Adrenal gland (tissue), 12 donors: ENCODE data around the gene TLE6. TPM values are rescaled to one million over a fixed set of nuclear protein-coding genes. Genes with fewer than 3 reads are reported as not detected.
A peak's percentile ranks its signal among the peaks of the same experiment; 100 is the strongest.

Source experiments
- DNase-seq, 7 donors: peaks; one replicate each; pipeline ENCODE4 v3.0.0-alpha.2; 2019 to 2020
- H3K27ac ChIP-seq, 5 donors: fragments of 200-600 bp; sonication (generic) in 4 of 5; 1 replicate in 3 of 5; 2 replicates in 2 of 5; pipeline versions ENCODE4 v1.5.1 to v1.8.0; 2016 to 2020; ENCODE audit warnings: mild to moderate bottlenecking in 1 of 5
- H3K27me3 ChIP-seq: fragments of 200-600 bp; 2 replicates; pipeline ENCODE4 v1.8.0; 2021
- H3K36me3 ChIP-seq, 2 donors: fragments of 200-600 bp; replicated peaks in 1 of 2; 1 replicate in 1 of 2; 2 replicates in 1 of 2; pipeline versions ENCODE4 v1.5.1 to v1.8.0; 2018 to 2022
- H3K4me1 ChIP-seq, 2 donors: fragments of 200-600 bp; replicated peaks in 1 of 2; 1 replicate in 1 of 2; 2 replicates in 1 of 2; pipeline versions ENCODE4 v1.5.1 to v1.8.0; 2018 to 2021
- H3K4me3 ChIP-seq, 4 donors: fragments of 200-600 bp; sonication (generic) in 3 of 4; one replicate each; pipeline ENCODE4 v1.5.1; 2016 to 2018
- H3K9me3 ChIP-seq, 3 donors: fragments of 200-600 bp; sonication (generic) in 1 of 3; replicated peaks in 1 of 3; 1 replicate in 2 of 3; 2 replicates in 1 of 3; pipeline versions ENCODE4 v1.5.1 to v1.8.0; 2016 to 2021
- CTCF ChIP-seq, 6 experiments: fragments of 450-650 bp in 4 of 6; fragments of 200-600 bp in 2 of 6; sonication (generic) in 1 of 6; IDR thresholded peaks; 1 replicate in 5 of 6; 2 replicates in 1 of 6; pipeline versions ENCODE4 v1.5.1 to v1.8.0; 2016 to 2021; ENCODE audit warnings: antibody characterized with exemption in 6 of 6, mild to moderate bottlenecking in 2 of 6, moderate library complexity in 1 of 6
- POLR2A ChIP-seq, 2 donors: fragments of 450-650 bp; IDR thresholded peaks; one replicate each; pipeline ENCODE4 v1.6.1; 2017; ENCODE audit warnings: antibody characterized with exemption in 2 of 2, mild to moderate bottlenecking in 2 of 2, moderate library complexity in 1 of 2
- WGBS, 4 donors: extraction: QIAGEN DNeasy Blood & Tissue Kit in 2 of 4; methylation state at CpG; one replicate each; pipeline versions ENCODE4 v1.1.5 to v1.1.7; 2013 to 2017; 5-methylcytosine and 5-hydroxymethylcytosine counted together
- intact Hi-C, 2 donors: fragments of 100-400 bp; cut with DNase I; formaldehyde crosslinking; loops; one replicate each; pipeline versions ENCODE4 v1.14.1 to v1.15.0; 2022 to 2023
- polyA plus RNA-seq, 3 donors: library from polyadenylated mRNA; stranded (reverse); fragments of 200-250 nt in 2 of 3; fragments of 350-450 nt in 1 of 3; fragmentation: Illumina TruSeq in 1 of 3; extraction: RNeasy Lipid Tissue Mini Kit (QIAGEN cat#74804) in 1 of 3; gene quantifications; one replicate each; pipeline ENCODE4 v1.2.3, GENCODE V29; 2013 to 2014
- total RNA-seq, 9 donors: library from RNA; depleted of rRNA in 4 of 9; stranded (reverse); fragments of >200 nt in 4 of 9; fragments of 120-200 nt in 1 of 9; fragmentation: NEBNext Ultra II Directional in 1 of 9; extraction: Animal tissue kit (Norgen Biotek cat#: 25700) in 1 of 9; gene quantifications; one replicate each; pipeline versions ENCODE4 v1.1.0 to v1.2.4, GENCODE V29; 2013 to 2023
- donor health status: healthy with polysubstance abuse.
- donor health status: Bipolar disorder and iron deficiency.
- donor health status: DM: yes; HTN: yes; CAD: no.
- donor health status: DM: no; HTN: no; CAD: no.
- donor health status: DM: no; HTN: no; CAD: no.
- donor health status: DM: yes; HTN: yes; CAD: no.

Gene TLE6
- total and polyA plus RNA-seq, 12 donors, result 0.48 to 13.9 (median 2.0) TPM

- no peaks in the 10 kb centered on the region for H3K27me3 ChIP-seq
- H3K27ac ChIP-seq, result peak overlapping the region; percentile 14 to 94 (median 27)
- H3K4me3 ChIP-seq, result peak overlapping the region in 2 of 4 donors; percentile 13 to 16
- peak in 5 of 7 donors; percentile 40 to 78 (median 53) for DNase-seq
- WGBS, 4 donors, result 7 to 11% (median 9%) methylated on average over 14 to 24 of the region's 24 CpGs
- peaks cover 14 to 23% of the 10 kb centered on the region in 2 donors for H3K4me1 ChIP-seq
- H3K36me3 ChIP-seq, result no peaks in the 10 kb centered on the region
- intact Hi-C loops, result no loop called here
- TF ChIP-seq POLR2A (IDR thresholded peaks at IDR 0.05), result peak in 1 of 2 donors; percentile 31
- TF ChIP-seq CTCF (IDR thresholded peaks at IDR 0.05), result no peak
- H3K9me3 ChIP-seq, result no peaks in the 10 kb centered on the region
Observed at GRCh38 chr19:2983351-2984214, 6.2 kb downstream of the TLE6 start.

- Histone ChIP-seq H3K4me1 (peaks cover 14 to 23% of the 10 kb centered on the region in 2 donors), H3K9me3 (no peaks in the 10 kb centered on the region), H3K4me3 (peak overlapping the region in 2 of 4 donors; percentile 13 to 16), H3K27me3 (no peaks in the 10 kb centered on the region), H3K36me3 (no peaks in the 10 kb centered on the region), H3K27ac (peak overlapping the region in 4 of 5 donors; percentile 26 to 94 (median 55))
- peak in 2 of 7 donors; percentile 52 to 59 for DNase-seq
- intact Hi-C loops, result no loop called here
- TF ChIP-seq POLR2A (IDR thresholded peaks at IDR 0.05) (no peak), CTCF (IDR thresholded peaks at IDR 0.05) (no peak)
- WGBS, 4 donors, result 3 to 4% (median 3%) methylated on average over 9 to 14 of the region's 14 CpGs
Observed at GRCh38 chr19:2984215-2984528, 6.8 kb downstream of the TLE6 start.

GRCh38 chr19:2986951-2987524, 9.7 kb downstream of the TLE6 start:
- Histone ChIP-seq H3K4me1 (peaks cover 14 to 23% of the 10 kb centered on the region in 2 donors), H3K27me3 (no peaks in the 10 kb centered on the region), H3K9me3 (no peaks in the 10 kb centered on the region), H3K27ac (peak overlapping the region in 1 of 5 donors; percentile 22), H3K4me3 (no peak overlapping the region), H3K36me3 (no peaks in the 10 kb centered on the region)
- intact Hi-C loops, result loop anchor here in 1 of 2 donors (5.0 kb wide), 1 partner anchor 40 kb away; the partner anchor contains the start of gene TLE2
- TF ChIP-seq POLR2A (IDR thresholded peaks at IDR 0.05), result no peak
- no peak for TF ChIP-seq CTCF (IDR thresholded peaks at IDR 0.05)
- DNase-seq, result no peak
- WGBS, 4 donors, result 25 to 49% (median 40%) methylated on average over 6 to 20 of the region's 20 CpGs

- Histone ChIP-seq H3K4me3 (no peak overlapping the region), H3K4me1 (peaks cover 11 to 18% of the 10 kb centered on the region in 2 donors), H3K9me3 (no peaks in the 10 kb centered on the region), H3K36me3 (no peaks in the 10 kb centered on the region), H3K27ac (no peak overlapping the region), H3K27me3 (no peaks in the 10 kb centered on the region)
- intact Hi-C loops, result loop anchor here in 1 of 2 donors (5.0 kb wide), 1 partner anchor 40 kb away; the partner anchor contains the start of gene TLE2
- DNase-seq, result no peak
- TF ChIP-seq POLR2A (IDR thresholded peaks at IDR 0.05) (no peak), CTCF (IDR thresholded peaks at IDR 0.05) (no peak)
- 66 to 75% (median 73%) methylated on average over 5 to 12 of the region's 12 CpGs for WGBS, 4 donors
Observed at GRCh38 chr19:2987797-2988196, 10.4 kb downstream of the TLE6 start.
